Transverse colon (tissue), 3 donors: ENCODE results near the gene RELL2.

Experiments
- EP300 ChIP-seq: sonication (generic); formaldehyde crosslinking; IDR thresholded peaks from one replicate; pipeline ENCODE4 v1.6.1; 2017; ENCODE audit warnings: antibody characterized with exemption, low read depth
- POLR2A ChIP-seq: fragments of 450-650 bp; IDR thresholded peaks from one replicate; pipeline ENCODE4 v1.6.1; 2016; ENCODE audit warnings: antibody characterized with exemption, mild to moderate bottlenecking, moderate library complexity
- TF ChIP-seq, protein P1 (sequence below), 5 experiments: fragments of 200-600 bp in 3 of 5; fragments of 450-650 bp in 2 of 5; sonication (generic) in 3 of 5; IDR thresholded peaks; 1 replicate in 2 of 5; 2 replicates in 3 of 5; pipeline ENCODE4 v1.5.1; 2016 to 2017; ENCODE audit warnings: antibody characterized with exemption in 5 of 5, inconsistent platforms in 3 of 5, mild to moderate bottlenecking in 2 of 5, moderate library complexity in 1 of 5

DNA sequence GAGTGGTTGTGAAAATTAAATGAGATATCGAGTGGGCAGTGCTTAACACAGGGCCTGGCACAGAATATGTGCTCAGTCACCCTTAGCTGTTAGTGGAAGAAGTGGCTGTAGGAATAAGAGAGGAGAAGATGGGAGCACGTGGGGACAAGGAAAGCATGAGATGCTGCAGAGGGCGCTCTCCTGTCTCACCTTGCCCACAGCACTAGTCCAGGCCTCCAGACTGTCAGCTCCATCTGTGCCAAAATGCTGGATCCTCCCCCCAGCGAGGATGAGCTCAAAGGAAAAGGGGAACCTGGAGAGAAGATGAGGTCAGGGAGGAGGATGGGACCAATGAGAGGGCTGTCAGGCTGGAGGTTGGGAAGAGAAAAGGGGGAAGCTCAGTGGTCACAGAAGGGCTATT, 32.7 kb downstream of the RELL2 start:
- no peak for TF ChIP-seq EP300
- TF ChIP-seq, protein P1, sequence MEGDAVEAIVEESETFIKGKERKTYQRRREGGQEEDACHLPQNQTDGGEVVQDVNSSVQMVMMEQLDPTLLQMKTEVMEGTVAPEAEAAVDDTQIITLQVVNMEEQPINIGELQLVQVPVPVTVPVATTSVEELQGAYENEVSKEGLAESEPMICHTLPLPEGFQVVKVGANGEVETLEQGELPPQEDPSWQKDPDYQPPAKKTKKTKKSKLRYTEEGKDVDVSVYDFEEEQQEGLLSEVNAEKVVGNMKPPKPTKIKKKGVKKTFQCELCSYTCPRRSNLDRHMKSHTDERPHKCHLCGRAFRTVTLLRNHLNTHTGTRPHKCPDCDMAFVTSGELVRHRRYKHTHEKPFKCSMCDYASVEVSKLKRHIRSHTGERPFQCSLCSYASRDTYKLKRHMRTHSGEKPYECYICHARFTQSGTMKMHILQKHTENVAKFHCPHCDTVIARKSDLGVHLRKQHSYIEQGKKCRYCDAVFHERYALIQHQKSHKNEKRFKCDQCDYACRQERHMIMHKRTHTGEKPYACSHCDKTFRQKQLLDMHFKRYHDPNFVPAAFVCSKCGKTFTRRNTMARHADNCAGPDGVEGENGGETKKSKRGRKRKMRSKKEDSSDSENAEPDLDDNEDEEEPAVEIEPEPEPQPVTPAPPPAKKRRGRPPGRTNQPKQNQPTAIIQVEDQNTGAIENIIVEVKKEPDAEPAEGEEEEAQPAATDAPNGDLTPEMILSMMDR (IDR thresholded peaks at IDR 0.05) = no peak
- no peak for TF ChIP-seq POLR2A
